WERI-Rb-1 (cell line): ENCODE results near the gene SSBP3.

Source experiments
- DNase-seq: peaks from one replicate; pipeline ENCODE4 v3.0.0-alpha.2; 2020
- H3K27ac ChIP-seq: fragments of 250-450 bp; sonication (Bioruptor Pico); 2 replicates; pipeline ENCODE4 v1.5.1; 2020; ENCODE audit warnings: mild to moderate bottlenecking, moderate library complexity
- H3K27me3 ChIP-seq: fragments of 250-450 bp; sonication (Bioruptor Pico); 2 replicates; pipeline ENCODE4 v1.5.1; 2021; ENCODE audit warnings: mild to moderate bottlenecking, low read depth, moderate library complexity; ENCODE audit not compliant: insufficient read depth, severe bottlenecking
- H3K36me3 ChIP-seq: fragments of 250-450 bp; sonication (Bioruptor Pico); 2 replicates; pipeline ENCODE4 v1.5.1; 2020; ENCODE audit warnings: mild to moderate bottlenecking, moderate library complexity
- H3K4me3 ChIP-seq: 2 replicates; pipeline ENCODE4 v1.5.1; 2011; ENCODE audit warnings: low read depth, mild to moderate bottlenecking, control low read depth, low read length
- H3K9me3 ChIP-seq: fragments of 250-450 bp; sonication (Bioruptor Pico); 2 replicates; pipeline ENCODE4 v1.5.1; 2021; ENCODE audit warnings: mild to moderate bottlenecking, moderate library complexity; ENCODE audit not compliant: severe bottlenecking
- TF ChIP-seq, protein P1 (sequence below): IDR thresholded peaks from 2 replicates; pipeline ENCODE4 v1.5.1; 2011; ENCODE audit warnings: low read depth, mild to moderate bottlenecking, control low read depth, inconsistent platforms, low read length

The SSBP3 gene

DNA sequence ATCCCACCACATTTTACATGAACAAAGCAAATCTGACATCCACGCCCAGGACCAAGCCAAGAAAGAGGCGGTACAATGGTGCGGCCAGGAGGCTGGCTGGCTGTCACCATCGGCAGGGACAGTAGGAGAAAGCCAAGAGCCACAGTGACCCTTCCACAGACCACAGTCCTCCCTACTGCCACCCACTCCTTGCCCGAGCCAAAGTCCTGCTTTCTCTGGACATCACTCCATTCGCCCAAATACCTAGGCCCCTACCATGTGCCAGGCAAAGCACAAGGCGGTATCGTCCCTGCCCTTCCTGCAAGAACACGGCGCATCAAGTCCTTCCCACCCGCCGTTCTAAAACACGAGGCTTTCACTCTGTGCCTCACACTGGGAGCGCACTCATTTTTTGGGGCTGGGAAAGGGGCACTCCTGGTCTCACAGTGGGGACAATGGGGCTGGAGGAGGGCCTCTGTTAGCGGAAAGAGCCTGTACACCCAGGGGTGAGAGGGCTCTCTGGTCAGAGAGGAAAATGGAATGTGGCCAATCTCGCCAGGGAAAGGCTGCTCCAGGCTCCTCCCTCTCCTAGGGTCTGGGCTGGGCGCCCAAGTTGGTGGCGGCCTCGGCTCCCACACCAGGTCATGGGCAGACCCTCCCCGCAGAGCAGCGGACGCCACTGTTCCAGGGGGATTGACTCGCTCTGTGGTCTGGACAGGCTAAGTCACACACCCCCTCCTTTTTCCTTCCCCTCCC is 26.5 kb downstream of the SSBP3 start:
- TF ChIP-seq, protein P1, sequence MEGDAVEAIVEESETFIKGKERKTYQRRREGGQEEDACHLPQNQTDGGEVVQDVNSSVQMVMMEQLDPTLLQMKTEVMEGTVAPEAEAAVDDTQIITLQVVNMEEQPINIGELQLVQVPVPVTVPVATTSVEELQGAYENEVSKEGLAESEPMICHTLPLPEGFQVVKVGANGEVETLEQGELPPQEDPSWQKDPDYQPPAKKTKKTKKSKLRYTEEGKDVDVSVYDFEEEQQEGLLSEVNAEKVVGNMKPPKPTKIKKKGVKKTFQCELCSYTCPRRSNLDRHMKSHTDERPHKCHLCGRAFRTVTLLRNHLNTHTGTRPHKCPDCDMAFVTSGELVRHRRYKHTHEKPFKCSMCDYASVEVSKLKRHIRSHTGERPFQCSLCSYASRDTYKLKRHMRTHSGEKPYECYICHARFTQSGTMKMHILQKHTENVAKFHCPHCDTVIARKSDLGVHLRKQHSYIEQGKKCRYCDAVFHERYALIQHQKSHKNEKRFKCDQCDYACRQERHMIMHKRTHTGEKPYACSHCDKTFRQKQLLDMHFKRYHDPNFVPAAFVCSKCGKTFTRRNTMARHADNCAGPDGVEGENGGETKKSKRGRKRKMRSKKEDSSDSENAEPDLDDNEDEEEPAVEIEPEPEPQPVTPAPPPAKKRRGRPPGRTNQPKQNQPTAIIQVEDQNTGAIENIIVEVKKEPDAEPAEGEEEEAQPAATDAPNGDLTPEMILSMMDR = no peak
- DNase-seq = no peak
- Histone ChIP-seq H3K9me3 (no peaks in the 10 kb centered on the region), H3K4me3 (no peak overlapping the region), H3K27me3 (no peaks in the 10 kb centered on the region), H3K36me3 (peaks cover 69% of the 10 kb centered on the region), H3K27ac (peak overlapping the region; percentile 94)

DNA sequence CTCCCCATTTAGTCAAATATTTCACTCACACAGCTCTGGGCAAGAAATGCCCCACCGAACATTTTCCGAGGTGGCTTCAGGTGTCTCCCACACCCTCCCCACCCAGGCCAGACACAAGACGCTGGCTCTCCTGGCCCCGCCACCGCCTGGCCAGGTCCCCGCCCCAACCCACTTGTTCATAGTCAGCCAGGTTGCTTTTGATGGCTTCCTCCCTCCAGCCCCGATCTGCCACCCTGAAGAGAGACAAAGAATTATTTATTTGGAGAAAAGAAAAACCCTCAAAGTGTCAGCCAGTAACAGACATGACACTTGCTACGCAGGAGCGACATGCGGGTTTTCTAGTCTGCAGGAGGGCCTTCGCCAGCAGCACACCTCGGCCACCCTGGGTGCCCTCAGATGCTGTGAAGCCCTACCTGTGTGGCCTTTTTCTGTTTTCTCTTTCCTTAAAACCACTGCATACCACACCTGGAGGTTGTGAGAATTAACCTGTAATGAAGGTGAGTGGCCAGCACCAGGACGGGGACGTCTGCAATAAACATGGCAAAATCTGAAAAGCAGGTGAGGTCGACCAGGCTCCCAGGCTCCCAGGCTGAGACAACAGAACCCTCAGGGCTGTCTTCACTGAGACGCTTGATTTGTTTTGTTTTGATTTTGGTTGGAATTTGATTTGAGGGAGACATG is 27.2 kb downstream of the SSBP3 start:
- Histone ChIP-seq H3K36me3 (peaks cover 66% of the 10 kb centered on the region), H3K4me3 (no peak overlapping the region), H3K9me3 (no peaks in the 10 kb centered on the region), H3K27ac (peak overlapping the region; percentile 94), H3K27me3 (no peaks in the 10 kb centered on the region)
- TF ChIP-seq, protein P1 = no peak
- DNase-seq = peak; percentile 42

DNA sequence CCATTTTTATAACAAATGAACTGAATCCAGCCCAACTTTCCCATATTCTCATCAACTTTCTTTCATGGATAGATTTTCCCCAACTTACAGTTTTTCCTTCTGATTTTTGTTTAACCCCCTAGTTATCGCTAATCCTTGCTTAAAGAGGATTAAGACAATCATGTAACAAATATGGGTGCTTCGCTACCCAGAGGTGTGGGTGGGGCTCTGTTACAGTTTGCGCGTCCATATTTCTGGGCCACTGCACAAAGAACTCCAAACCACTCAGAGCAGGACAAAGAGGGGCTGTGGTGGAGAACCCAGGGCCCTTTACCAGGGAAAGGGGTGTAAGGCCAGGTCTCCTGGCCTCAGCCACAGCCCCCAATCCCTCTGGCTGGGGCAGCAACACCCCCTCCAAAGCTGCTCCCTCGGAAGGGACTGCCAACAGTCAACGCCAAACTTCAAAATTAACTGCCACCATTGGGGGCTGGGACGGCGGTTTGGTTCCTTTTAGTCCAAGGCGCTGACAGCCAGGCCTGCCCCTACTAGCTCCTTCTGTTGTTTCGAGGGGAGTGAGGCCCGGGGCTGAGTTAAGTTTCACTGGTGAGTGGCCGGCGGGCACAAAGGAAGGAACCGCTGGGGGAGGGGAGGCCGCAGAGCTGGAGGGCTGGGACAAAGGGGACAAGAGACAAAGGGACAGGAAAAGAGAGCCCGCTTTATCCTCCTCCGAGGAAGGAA is 27.9 kb downstream of the SSBP3 start:
- DNase-seq = peak; percentile 57
- no peaks in the 10 kb centered on the region for H3K9me3 ChIP-seq
- H3K36me3 ChIP-seq = peaks cover 68% of the 10 kb centered on the region
- H3K4me3 ChIP-seq = peak overlapping the region; percentile 16
- TF ChIP-seq, protein P1 = no peak
- H3K27me3 ChIP-seq = no peaks in the 10 kb centered on the region
- H3K27ac ChIP-seq = peak overlapping the region; percentile 94

DNA sequence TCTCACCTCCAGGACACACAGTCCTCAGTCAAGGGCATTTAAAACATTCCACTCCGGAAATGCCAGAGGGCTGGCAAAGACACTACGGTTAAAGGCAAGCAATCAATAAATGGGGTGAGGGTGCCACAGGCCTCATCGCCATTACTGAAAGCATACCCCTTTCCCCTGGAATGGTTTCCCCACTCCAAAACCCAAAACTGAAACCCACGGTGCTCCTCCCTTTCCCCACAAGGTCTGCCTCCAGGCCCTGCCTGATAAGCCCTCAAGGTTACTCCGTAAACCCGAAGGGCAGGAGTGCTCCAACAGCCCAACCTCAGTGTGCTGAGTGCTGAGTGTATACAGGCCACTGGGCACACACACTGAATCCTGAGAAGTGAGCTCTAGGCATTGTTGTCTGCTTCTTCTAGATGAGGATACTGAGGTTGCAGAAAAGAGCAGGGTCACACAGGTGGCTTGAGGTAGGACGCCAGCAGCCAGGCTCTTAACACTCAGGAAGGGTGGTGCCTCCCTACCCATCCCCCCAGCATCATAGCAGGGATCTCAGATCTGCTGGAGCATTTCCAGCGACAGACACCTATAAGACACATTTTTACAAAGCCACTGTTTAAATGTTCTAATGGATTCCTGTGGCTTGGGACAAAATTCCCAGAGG is 29.0 kb downstream of the SSBP3 start:
- peaks cover 71% of the 10 kb centered on the region for H3K36me3 ChIP-seq
- peak overlapping the region; percentile 94 for H3K27ac ChIP-seq
- TF ChIP-seq, protein P1 = no peak
- peak; percentile 71 for DNase-seq
- H3K27me3 ChIP-seq = no peaks in the 10 kb centered on the region
- no peak overlapping the region for H3K4me3 ChIP-seq
- H3K9me3 ChIP-seq = no peaks in the 10 kb centered on the region

DNA sequence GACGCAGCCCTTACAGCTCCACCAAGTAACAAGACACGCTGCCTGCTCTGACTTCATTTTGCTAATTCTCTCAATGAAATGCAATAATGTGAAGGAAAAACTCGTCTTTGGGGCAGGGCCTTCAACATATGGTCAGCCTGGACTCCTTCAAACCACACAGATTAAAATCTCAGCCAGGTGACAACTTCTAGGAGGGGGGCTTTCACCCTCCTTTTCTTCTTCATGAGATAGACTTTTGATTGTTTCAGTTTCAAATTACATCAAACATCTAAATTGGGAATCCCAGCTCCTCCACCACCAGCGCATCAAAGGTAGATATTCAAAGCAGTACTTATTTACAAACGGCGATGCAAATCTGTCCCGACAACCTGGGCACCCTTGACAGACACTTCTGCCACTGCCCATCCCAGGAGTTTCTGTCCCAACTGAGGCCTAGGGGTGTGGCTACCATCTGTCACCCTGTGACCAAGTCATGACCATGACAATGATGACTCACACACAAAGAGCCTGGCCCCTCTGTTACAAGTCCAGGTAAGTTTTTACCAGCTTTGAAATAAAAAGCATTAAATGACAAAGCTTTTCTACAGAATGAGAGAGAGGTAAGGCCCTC is 29.7 kb downstream of the SSBP3 start:
- no peaks in the 10 kb centered on the region for H3K27me3 ChIP-seq
- H3K4me3 ChIP-seq = no peak overlapping the region
- DNase-seq = peak; percentile 71
- H3K36me3 ChIP-seq = peaks cover 71% of the 10 kb centered on the region
- H3K27ac ChIP-seq = peak overlapping the region; percentile 94
- TF ChIP-seq, protein P1 = no peak
- H3K9me3 ChIP-seq = no peaks in the 10 kb centered on the region
